Stimulated activated CD4-positive, alpha-beta T cell treated with anti-CD3 and anti-CD28 coated beads, Interleukin-2, amount 100 ng/mL, for 4 hours (primary cell): ENCODE measurements around the gene RNF130.

Experiments
- DNase-seq: peaks from one replicate; pipeline ENCODE4 v3.0.0-alpha.2; 2020; ENCODE audit warnings: low read depth

Gene RNF130

GRCh38 chr5:180071531-180072255 lies at the start of gene RNF130:
Gene RNF130 (minus strand): TSS chr5:180071759. CDS start chr5:180071702, 57 bp downstream.
- peak; percentile 75 for DNase-seq

- DNase-seq = no peak
Measured at GRCh38 chr5:180120237-180121101, 48.9 kb upstream of the RNF130 start.

GRCh38 chr5:180119903-180120236 lies 48.3 kb upstream of the RNF130 start:
- no peak for DNase-seq

- DNase-seq = no peak
Measured at GRCh38 chr5:180119031-180119902, 47.7 kb upstream of the RNF130 start.

- DNase-seq = no peak
Measured at GRCh38 chr5:180118391-180118791, 46.8 kb upstream of the RNF130 start.

GRCh38 chr5:180117000-180117725 lies 45.6 kb upstream of the RNF130 start:
- DNase-seq = no peak

- DNase-seq = no peak
Measured at GRCh38 chr5:180116077-180116999, 44.8 kb upstream of the RNF130 start.

- no peak for DNase-seq
Measured at GRCh38 chr5:180115326-180116076, 43.9 kb upstream of the RNF130 start.

- DNase-seq = no peak
Measured at GRCh38 chr5:180114304-180115003, 42.9 kb upstream of the RNF130 start.

- no peak for DNase-seq
Measured at GRCh38 chr5:180113660-180114303, 42.2 kb upstream of the RNF130 start.

GRCh38 chr5:180112181-180112861 lies 40.8 kb upstream of the RNF130 start:
- DNase-seq = no peak

- no peak for DNase-seq
Measured at GRCh38 chr5:180111273-180112002, 39.9 kb upstream of the RNF130 start.

GRCh38 chr5:180109920-180110319 lies 38.4 kb upstream of the RNF130 start:
- no peak for DNase-seq

- DNase-seq = no peak
Measured at GRCh38 chr5:180107005-180107404, 35.4 kb upstream of the RNF130 start.

- no peak for DNase-seq
Measured at GRCh38 chr5:180105827-180106312, 34.3 kb upstream of the RNF130 start.

- DNase-seq = no peak
Measured at GRCh38 chr5:180104168-180104530, 32.6 kb upstream of the RNF130 start.

- no peak for DNase-seq
Measured at GRCh38 chr5:180103487-180104167, 32.1 kb upstream of the RNF130 start.
